ENCODE measurements around the gene CMC2.

DNA sequence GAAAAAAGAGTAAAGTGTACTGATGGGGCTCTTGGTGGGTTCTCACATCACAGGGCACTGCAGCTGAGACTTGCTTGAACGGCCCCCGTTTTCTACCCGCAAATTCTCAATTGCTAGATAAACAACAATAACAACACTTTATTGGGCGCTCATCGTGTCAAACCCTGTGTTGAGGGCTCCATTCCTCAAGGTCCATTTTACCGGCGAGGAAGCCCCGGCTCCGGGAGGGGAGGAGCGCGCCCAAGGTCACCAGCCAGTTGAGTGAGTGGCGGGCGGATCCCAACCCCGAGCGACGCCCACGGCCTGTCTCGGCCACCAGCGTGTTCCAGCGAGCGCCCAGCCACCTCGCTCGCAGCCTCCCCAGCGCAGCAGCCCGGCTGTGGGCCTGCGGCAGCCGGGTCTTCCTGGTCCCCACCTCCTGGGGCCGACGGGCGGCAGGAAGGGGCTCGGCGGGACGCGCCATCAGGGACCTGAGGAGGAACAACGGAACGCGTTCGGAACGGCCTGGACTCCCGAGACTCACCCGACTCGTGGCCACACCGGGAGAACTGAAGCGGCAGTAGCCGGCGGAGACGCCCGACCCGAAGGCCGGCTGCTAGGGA lies 373 bp downstream of the CMC2 start:
- no peak for TF ChIP-seq NFRKB (IDR thresholded peaks at IDR 0.05)
- TF ChIP-seq ZNF384 (IDR thresholded peaks at IDR 0.05) = no peak
- TF ChIP-seq FOXM1 (IDR thresholded peaks at IDR 0.05; ENCODE audit: borderline replicate concordance) = no peak
- no peak for TF ChIP-seq FOXA1 (IDR thresholded peaks at IDR 0.05)
- no peak for TF ChIP-seq SP1 (IDR thresholded peaks at IDR 0.05)
- TF ChIP-seq CTBP1 (IDR thresholded peaks at IDR 0.05; ENCODE audit: borderline replicate concordance) = no peak
- no peak for TF ChIP-seq TARDBP (IDR thresholded peaks at IDR 0.05)
- no peak for TF ChIP-seq ELF4 (IDR thresholded peaks at IDR 0.05)
- no peak for TF ChIP-seq HDGF (IDR thresholded peaks at IDR 0.05; ENCODE audit: borderline replicate concordance)
- TF ChIP-seq BHLHE40 (IDR thresholded peaks at IDR 0.05; ENCODE audit: borderline replicate concordance) = no peak
